RPMI7951 (cell line): Measurements from ENCODE around the gene MRC1. TPM values are rescaled to one million over a fixed set of nuclear protein-coding genes. Genes with fewer than 3 reads are reported as not detected.

ENCODE experiments used
- DNase-seq: peaks from one replicate; pipeline ENCODE4 v3.0.0-alpha.2; 2012; ENCODE audit warnings: low read depth
- total RNA-seq: library from RNA; depleted of rRNA; stranded (reverse); fragments of >200 nt; shearing (Covaris generic); gene quantifications from 2 replicates; pipeline ENCODE4 v1.2.3, GENCODE V29; 2014

The MRC1 gene
- total RNA-seq, 1 experiment from 2014 or later = not detected

GRCh38 chr10:17795813-17796594, 13.1 kb upstream of the MRC1 start:
- no peak for DNase-seq

GRCh38 chr10:17801507-17801906, 7.6 kb upstream of the MRC1 start:
- DNase-seq = no peak

GRCh38 chr10:17802350-17802749, 6.8 kb upstream of the MRC1 start:
- DNase-seq = no peak

- DNase-seq = no peak
These were observed 6.2 kb upstream of the MRC1 start for GRCh38 chr10:17802976-17803375.

GRCh38 chr10:17805330-17805729, 3.8 kb upstream of the MRC1 start:
- no peak for DNase-seq

- DNase-seq = no peak
These were observed 3.1 kb upstream of the MRC1 start for GRCh38 chr10:17805921-17806577.

GRCh38 chr10:17811146-17811865, 2.2 kb downstream of the MRC1 start:
- DNase-seq = peak; percentile 15

GRCh38 chr10:17814973-17815372, 5.8 kb downstream of the MRC1 start:
- DNase-seq = no peak

GRCh38 chr10:17816199-17816598, 7.1 kb downstream of the MRC1 start:
- no peak for DNase-seq

- no peak for DNase-seq
These were observed 8.2 kb downstream of the MRC1 start for GRCh38 chr10:17817316-17817715.

GRCh38 chr10:17817790-17818189, 8.6 kb downstream of the MRC1 start:
- DNase-seq = no peak

- no peak for DNase-seq
These were observed 10.7 kb downstream of the MRC1 start for GRCh38 chr10:17819836-17820235.

- DNase-seq = no peak
These were observed 11.8 kb downstream of the MRC1 start for GRCh38 chr10:17820943-17821342.

- DNase-seq = no peak
These were observed 12.7 kb downstream of the MRC1 start for GRCh38 chr10:17821893-17822292.

GRCh38 chr10:17831341-17831740, 22.2 kb downstream of the MRC1 start:
- DNase-seq = no peak

GRCh38 chr10:17831896-17832295, 22.7 kb downstream of the MRC1 start:
- DNase-seq = no peak

GRCh38 chr10:17833656-17834055, 24.5 kb downstream of the MRC1 start:
- no peak for DNase-seq

GRCh38 chr10:17835688-17836087, 26.5 kb downstream of the MRC1 start:
- DNase-seq = peak; percentile 87

- DNase-seq = peak; percentile 78
These were observed 27.8 kb downstream of the MRC1 start for GRCh38 chr10:17836942-17837341.

- no peak for DNase-seq
These were observed 29.0 kb downstream of the MRC1 start for GRCh38 chr10:17838080-17838648.

- no peak for DNase-seq
These were observed 31.9 kb downstream of the MRC1 start for GRCh38 chr10:17841050-17841449.

- DNase-seq = no peak
These were observed 33.5 kb downstream of the MRC1 start for GRCh38 chr10:17842641-17843040.
